ENCODE results near the gene CYBA.

CYBA gene

DNA sequence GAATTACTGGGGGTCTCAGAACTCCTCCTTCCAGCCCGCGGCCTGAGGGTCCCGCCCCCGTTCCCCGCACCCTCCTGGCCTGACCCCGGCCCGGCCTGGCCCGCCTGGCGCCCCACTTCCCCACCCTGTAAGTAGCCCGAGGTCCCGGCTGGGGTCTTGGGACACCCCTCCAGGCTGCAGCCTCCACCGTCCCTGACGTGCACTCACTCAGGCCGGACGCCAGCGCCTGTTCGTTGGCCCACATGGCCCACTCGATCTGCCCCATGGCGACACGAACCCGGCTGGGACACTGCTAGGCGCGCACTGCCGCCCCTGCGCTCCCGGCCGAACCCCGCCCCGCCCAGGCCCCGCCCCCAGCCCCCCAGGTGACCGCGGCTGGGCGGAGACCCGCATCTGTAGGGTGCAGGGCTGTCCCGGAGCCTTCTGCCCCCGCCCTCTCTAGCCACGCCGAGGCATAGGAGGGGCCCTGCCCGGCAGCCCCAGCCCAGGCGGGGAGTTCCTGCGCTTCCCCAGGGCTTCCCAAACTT lies at the start of gene CYBA:
TSS of gene CYBA (minus strand) at position 305 of the 527 bp plus-strand sequence. CDS start at position 265, 40 bp downstream.
- DNase-seq (ENCODE audit: low read depth, low spot score), result peak; percentile 49

DNA sequence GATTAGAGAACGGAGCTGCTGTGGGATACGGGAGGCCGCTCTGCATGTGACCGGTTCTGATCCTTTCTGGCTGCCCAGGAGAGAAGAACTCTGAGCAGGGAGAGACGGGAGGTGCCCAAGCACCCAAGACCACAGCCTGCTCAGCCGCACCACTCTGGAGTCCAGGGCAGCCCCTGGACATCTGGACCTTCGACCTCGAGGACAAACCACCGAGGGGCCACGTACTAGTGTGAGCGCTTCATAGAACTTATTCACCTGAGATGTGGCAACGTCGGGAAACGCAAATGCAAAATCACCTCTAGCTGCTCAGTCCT lies 49.4 kb upstream of the CYBA start:
- DNase-seq (ENCODE audit: low read depth, low spot score), result no peak

DNA sequence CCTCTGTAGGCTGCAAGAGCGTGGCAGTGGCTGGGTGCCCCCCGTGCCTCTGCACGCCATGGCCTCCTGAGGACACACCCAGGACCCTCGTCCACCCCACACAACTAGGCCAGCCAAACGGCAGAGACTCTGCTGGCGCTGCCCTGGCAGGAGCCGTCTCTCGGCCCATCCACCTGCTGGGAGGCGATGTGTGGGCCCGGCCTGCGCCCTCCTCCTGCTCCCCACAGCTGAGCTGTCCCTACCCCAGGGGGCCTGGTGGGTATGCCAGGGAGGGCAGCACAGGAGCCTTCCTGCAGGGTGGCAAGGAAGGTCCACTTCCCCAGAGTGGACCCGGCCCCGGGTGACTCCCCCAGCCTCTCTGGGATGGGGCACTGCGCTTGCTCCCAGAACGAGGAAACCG lies 48.3 kb upstream of the CYBA start:
- no peak for DNase-seq (ENCODE audit: low read depth, low spot score)

DNA sequence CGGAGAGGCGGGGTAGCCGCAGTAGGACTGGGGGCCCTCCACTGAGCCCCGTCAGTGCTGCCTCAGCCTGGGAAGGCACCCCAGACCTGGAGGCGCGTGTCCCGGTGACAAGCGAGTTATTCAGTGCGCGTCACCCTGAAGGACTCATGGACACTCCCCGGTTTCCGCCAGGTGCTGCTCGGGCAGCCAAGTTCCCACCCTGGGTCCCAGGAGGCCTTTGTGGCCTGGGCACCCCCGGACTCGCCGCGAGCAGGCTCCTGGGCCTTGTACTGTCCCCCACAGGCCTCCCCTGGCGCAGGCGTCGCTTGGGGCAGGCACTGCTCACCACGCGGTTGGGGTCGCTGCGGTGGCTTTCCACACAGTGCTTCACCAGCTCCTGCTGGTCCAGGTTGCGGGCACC lies 47.8 kb upstream of the CYBA start:
- no peak for DNase-seq (ENCODE audit: low read depth, low spot score)

DNA sequence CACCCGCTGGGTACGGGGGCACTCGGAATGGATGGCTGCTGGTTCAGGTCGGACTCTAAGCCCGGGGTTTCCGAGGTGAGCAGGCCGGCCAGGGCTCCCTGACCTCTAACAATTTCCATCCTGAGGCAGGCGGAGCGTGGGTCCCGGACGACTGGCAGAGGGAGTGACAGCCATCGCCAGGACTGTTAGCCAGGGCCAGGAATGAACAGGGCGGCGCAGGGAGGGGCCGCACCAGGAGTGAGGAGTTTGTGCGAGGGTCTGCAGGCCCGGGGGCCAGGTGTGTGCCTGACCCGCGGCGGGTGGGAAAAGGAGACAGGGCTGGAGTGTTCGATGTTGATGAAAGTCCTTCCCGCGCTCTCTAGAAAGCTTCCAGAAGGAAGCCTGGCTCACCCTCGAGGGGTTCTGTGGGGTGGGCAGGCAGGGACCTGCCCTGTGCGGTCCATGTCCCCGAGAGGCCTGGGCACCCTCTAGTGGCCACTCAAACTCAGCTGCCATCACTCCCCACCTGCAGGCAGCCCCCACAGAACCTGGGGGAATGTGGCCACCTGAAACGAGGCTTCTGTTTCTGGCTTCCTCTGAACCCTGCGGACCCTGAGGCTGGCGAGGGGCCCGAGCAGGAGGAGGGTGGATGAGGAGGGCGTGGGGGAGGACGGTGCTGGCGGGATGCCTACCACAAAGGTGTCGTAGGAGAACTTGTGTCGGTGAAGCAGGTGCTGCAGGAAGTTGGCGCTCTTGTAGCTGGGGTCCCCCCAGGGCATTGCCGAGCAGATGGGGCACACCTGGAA lies 47.2 kb upstream of the CYBA start:
- DNase-seq (ENCODE audit: low read depth, low spot score), result no peak

DNA sequence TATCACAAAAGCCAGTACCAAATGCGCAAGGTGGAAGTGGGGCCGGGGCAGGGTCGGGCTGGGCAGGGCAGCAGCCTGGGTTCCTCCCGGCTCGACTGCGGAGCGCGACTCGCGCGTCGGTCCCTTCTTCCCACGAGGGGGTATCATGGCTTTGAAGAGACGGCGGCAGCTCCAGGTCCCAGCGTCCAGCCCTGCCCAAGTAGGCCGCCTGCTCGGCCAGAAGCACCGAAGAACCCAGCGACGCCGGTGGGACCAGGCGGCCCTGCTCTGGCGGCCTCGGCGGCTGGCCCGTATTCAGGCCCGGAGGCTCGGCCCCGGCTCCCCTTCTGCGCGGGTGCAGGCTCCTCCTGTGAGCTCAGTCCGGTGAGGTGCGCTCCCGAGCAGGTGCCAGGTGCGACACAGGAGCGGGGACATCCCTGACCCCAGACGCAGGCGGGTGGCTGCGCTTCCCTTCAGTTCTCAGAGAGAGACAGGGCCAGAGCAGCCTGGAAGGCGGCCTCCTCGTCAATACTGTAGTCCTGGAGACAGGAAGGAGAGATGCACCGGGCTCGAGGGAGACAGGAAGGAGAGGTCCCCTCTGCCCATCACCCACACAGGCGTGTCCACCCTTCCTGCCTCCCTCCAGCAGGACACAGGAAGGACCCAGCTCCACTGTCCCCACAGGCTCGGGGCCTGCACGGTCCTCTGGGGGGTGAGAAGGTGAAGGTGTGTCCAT lies 46.4 kb upstream of the CYBA start:
- no peak for DNase-seq (ENCODE audit: low read depth, low spot score)

DNA sequence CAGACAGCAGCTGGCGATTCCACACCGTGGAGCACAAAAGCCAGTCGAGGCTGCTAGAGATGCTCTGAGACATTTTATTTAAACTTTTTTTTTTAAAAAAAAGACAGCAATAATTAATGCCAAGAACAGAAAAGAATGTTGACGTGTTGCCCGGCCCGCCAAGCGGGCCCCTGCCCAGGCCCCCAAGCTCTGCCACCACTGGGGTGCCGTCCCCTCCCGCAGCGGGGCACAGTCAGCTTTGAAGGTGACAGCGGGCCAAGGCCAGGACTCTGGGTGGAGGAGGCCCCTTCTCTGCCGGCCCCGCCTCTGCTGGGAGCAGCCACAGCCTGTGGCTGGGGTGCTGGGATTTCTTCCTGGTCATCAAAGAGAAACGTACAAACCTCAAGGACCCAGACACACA lies 45.6 kb upstream of the CYBA start:
- DNase-seq (ENCODE audit: low read depth, low spot score), result no peak

DNA sequence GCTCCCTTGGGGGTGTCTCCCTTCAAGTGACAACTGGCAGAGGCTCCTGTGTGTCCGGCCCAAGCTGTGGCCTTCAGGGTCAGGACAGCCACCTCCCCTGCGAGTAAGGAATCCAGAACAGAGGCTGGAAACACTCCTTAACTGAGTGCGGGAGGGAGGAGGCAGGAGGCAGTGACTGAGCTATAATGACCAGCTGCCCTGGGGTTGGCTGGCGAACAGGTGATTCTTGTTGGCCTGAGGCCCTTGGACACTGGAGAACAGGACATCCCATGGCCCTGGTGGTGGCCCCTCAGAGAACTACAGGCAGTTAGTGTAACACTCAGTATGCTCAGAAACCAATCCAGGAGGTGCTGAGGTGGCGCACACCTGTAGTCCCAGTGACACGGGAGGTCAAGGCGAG lies 44.9 kb upstream of the CYBA start:
- no peak for DNase-seq (ENCODE audit: low read depth, low spot score)

DNA sequence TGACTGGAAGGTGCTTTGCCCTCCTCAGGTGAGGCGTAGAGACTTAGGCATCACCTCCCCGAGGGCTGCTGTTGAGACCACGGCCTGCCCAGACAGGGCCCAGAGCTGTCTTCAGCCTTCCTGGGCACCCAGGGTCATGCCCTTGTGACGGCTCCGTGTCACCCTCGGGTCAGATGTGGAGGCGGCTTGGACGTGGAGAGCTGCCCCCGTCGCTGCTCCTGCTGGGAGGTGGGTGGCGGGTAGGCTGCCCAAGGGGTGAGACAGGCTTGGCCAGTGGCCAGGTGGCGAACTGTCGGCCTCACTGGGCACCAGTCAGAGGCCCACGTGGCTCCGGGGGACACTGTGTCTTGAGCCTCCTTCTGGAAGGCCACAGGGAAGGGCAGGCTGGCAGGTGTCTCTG lies 44.4 kb upstream of the CYBA start:
- DNase-seq (ENCODE audit: low read depth, low spot score), result no peak

DNA sequence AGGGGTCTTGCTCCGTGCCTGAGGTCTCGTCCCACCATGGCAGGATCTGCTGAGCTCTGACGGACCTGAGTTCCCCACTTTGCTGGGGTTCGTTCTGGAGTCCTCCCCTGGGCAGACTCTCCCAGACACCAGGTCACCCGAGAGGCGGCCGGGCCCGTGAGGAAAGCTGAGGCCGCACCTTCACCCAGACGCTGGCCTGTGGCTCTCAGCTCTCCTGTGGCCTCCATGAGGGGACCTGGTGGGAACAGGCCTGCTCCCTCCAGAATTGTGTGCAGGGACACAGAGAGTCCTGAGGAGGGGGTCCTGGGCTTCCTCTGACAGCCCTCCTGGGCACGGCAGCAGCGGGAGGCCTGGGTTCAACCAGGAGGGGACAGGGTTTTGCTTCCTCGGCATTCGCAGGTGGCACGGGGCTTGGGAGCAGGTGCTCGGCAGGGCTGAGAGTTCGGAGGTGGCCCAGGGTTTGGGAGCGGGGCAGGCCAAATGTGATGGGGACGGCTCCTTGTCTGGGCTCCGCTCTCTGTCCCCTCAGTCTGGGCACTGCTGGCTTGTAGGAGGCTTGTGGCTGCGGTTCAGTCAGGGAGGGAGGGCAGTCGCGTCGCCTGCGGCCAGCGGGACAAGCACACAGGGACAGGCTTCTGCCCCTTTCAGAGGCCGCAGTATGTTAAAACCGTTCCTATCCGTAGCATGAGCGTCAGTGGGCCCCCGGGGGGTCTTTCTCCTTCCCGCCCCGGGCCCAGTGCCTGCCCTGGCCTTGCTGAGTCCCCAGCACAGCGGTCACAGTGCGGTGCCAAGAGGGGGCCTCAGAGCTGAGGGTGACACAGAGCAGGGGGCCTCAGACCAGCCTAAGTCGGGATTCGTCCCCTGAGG lies 43.6 kb upstream of the CYBA start:
- no peak for DNase-seq (ENCODE audit: low read depth, low spot score)

DNA sequence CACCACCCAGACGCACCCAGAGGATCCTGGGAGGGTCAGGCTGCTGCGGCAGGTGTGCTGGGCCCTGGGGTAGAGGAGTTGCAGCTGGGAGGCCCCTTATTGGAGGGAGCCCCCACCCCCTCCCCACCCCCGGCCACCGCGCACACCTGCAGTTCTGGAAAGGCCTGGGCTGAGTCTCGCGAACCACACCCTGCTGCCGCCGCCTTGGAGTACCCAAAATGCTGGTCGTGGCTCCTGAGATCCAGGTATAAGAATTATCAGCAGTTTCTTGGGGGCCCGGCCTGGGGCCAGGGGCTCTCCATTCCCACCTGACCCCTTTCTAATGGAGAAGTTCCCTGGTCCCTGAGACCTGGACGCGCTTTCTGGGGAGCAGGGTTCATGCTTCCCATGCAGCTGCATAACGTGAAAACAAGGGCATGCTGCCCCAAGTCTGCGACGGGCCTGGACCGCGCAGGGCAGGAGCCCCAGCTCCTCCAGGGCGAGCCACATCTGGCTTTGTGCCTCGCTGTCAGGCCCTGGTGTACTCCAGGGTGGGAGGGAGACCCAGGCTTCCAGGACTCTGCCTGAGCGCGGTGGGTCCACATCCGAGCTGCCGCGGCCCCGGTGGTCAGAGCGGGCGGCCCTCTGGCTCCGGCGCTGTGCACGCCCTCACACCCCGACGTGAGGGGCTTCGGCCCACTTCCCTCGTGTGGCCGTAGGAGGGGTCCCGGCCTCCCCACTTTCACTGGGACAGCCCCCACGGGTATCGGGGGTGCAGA lies 42.7 kb upstream of the CYBA start:
- no peak for DNase-seq (ENCODE audit: low read depth, low spot score)

DNA sequence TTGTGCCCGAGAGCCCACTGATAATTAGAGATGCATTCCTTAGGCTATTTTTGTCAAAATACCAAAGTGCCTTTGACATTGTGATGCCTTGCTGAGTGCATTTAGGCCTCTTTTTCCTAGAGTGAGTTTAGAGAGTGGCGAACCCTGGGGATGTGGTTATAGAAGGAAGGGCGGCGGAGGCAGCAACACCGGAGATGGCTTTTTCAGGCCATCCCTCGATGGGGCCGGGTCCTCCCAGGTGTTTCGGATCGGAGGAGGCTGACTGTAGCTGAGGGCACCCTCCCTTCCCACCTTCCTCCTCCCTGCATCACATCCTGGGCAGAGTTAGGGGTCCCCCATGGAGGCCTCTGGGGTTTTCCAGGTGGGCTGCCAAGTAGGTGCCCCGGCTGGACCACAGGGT lies 42.0 kb upstream of the CYBA start:
- DNase-seq (ENCODE audit: low read depth, low spot score), result no peak

DNA sequence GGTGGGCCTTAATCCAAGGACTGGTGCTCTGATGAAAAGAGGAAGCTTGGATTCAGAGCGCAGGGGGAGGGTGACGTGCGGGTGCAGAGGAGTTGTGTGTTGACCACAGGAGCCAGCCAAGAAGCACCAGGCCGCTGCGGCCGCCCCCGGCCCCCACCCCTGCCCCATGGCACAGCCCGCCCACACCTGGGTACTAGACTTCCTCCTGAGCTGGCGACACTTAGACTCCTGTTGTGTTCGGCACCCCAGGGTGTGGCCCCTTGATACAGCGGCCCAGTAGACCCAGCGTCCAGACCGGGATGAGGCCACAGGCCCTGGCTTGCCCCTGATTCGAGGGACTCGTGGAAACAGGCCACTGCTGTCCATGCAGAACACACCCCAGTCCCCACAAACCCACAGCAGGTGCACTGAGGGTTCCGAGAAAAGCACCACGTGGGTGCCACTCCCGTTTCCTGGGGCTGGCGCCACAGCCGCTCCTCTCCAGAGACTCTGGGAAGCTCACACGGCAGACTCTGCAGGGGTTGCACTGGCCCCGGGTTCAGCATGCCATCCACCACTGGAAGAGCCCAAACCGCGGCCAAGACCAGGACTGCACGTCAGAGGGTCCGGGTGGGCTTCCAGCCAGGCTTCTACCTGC lies 41.2 kb upstream of the CYBA start:
- no peak for DNase-seq (ENCODE audit: low read depth, low spot score)

DNA sequence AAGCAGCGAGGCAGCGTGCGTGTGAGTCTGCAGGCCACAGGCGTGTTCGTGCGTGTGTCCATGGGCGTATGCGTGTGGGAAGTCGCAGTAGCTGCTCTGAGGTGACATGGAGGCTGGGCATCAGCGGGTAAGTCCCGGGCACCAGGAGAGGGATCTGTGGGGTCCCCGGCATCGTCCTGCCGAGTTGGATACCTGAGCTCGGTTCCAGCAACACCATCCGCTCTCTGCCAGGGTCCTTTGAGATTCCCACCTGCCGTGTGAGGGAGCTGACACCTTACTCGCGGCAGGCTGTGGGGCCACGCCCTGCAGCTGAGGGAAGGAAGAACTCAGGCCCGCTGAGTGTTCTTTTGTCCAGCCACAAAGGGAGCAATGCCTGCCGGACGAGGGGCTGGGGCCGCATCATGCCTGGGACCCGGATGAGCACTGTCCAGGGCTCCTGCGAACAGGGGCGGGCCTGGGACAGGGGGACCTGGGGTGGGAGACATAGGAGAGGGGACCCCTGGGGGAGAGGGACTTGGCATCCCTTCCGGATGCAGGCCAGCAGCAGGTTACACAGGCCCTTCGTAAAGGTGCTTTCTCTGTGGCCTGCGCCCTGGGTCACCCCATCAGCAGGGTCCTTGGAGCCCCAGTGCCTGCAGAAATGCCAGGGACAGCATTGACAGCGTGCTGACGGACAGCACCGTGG lies 40.4 kb upstream of the CYBA start:
- no peak for DNase-seq (ENCODE audit: low read depth, low spot score)

DNA sequence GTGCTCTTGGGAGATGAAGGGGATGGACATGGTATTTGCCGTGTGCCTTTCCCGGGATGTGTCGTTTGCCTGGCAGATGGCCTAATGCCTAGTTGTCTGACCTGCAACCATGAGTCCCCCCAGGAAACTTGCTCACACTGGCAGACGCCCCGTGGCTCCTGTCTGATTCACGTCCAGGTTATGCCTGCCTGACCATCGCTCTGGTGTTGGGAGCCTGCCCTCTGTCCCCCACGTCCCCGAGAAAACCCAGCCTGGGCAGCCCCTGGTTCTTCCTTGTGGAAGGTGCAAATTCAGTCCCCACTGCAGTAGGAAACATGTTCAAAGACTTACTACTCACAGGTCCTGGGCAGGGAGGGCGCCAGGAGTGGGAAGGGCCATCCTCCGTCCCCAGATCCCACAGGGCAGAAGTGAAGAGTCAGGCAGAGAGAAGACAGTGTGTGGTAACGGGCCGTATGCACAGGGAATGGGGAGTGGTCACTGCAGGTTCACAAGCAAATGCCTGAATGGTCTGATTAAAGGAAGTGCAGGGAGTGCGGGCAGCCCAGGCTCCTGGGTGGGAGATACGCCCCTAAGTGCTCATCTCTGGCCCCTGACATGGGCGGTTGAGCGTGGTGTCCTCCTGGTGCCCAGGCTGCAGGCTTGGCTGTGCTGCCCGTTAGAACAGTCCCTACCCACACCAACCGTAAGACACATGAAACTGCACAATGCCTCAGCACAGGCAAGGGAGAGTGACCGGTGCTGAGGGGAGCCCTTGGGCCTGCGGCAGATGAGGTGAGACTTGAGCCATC lies 39.7 kb upstream of the CYBA start:
- DNase-seq (ENCODE audit: low read depth, low spot score), result no peak

DNA sequence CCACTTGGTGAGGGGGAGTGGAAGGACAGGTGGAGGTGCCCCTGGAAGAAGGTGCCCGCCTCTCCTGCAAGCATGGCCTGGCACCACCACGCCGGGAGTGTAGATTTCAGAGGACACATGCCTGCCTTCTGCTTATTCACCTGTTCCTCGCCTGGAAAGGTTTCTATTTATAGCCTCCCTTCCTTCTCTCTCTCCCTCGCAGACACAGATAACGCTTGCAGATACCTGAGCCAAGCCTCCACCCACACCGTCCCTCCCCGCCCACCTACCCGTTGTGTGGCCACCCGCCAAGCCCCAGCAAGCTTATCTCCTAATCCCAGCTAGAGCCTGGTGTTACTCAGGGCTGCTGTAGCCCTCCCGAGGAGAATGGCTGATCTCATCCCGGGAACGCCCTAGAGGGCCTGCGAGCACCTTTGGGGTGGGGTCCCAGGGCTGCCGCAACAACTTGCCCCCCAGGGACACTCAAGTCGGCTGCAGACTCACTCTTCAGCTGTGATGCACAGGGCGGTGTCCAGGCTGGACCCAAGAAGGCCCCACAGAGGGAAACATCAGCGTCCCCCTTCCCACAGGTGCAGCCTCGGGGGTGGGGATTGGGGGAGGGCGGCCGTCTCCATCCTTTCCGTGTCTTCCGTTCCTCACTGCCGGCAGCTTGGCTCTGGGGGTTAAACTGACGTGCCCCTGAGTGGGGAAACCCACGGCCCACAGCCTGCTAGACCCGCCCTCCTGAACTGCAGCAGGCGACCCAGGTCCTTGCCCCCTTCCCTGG lies 37.3 kb upstream of the CYBA start:
- DNase-seq (ENCODE audit: low read depth, low spot score), result no peak

DNA sequence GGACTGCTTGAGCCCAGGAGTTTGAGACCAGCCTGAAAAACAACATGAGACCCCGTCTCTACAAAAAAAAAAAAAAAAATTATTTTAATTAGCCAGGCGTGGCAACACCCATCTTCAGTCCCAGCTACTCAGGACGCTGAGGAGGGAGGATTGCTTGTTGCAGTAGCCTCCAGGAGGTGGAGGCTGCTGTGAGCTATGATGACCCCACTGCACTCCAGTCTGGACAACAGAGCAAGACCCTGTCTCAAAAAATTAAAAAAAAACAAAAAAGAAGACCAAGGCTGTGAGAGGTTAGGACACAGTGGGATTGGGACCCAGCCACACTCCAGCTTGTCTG lies 36.8 kb upstream of the CYBA start:
- DNase-seq (ENCODE audit: low read depth, low spot score), result no peak

DNA sequence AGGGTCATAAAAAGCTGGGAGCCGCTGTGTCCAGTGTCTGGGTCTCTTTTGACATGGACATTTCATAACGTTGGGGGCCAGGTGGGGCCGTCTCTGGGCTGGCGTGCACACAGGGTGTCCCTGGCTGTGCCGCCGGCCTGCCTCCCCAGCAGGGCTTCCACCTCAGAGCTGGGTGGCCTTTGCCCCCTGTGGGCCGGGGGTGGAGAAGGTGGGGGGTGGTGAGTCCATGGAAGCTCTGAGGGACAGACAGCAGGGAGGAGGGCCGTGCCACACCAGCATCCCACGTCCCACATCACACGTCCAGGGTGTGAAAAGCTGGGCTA lies 36.4 kb upstream of the CYBA start:
- DNase-seq (ENCODE audit: low read depth, low spot score), result no peak

Data from activated naive CD8-positive, alpha-beta T cell treated with anti-CD3 and anti-CD28 coated beads, Interleukin-2, amount 50 U/mL, for 16 hours (primary cell).